Mammary epithelial cell (primary cell): Measurements from ENCODE around the gene ATP6V0E1.

Experiments used
- EZH2 ChIP-seq: IDR thresholded peaks from 2 replicates; pipeline ENCODE4 v1.6.1; 2012; ENCODE audit warnings: low read length, inconsistent platforms, borderline replicate concordance
- TF ChIP-seq, protein P1 (sequence below), 2 donors: IDR thresholded peaks in 1 of 2; conservative IDR thresholded peaks in 1 of 2; 2 replicates each; pipeline ENCODE4 v1.5.1; 2011 to 2012; ENCODE audit warnings: inconsistent platforms in 2 of 2, low read length in 2 of 2, mild to moderate bottlenecking in 2 of 2, control low read depth in 1 of 2, low read depth in 1 of 2; ENCODE audit not compliant: insufficient read depth in 1 of 2; ENCODE audit errors: extremely low read depth in 1 of 2

DNA sequence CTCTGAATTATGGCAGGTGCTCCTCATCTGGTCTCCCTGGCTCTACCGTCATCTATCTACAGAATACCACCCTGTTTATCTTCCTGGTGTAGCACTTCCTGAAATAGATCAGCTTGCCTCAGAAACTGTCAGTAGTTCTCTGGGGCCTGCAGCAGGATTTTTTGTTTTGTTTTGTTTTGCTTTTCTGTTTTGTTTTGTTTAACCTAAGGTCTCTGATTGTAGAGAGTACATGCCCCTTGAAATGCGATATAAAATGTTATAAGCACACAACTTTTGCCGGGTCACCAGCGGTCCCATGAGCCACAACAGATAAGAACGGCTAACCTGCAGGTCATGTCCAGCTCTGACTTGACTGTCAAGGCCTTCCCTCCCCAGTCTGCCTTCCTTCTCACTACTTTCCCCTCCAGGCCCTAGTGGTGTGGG lies 45.9 kb downstream of the ATP6V0E1 start:
- TF ChIP-seq, protein P1, sequence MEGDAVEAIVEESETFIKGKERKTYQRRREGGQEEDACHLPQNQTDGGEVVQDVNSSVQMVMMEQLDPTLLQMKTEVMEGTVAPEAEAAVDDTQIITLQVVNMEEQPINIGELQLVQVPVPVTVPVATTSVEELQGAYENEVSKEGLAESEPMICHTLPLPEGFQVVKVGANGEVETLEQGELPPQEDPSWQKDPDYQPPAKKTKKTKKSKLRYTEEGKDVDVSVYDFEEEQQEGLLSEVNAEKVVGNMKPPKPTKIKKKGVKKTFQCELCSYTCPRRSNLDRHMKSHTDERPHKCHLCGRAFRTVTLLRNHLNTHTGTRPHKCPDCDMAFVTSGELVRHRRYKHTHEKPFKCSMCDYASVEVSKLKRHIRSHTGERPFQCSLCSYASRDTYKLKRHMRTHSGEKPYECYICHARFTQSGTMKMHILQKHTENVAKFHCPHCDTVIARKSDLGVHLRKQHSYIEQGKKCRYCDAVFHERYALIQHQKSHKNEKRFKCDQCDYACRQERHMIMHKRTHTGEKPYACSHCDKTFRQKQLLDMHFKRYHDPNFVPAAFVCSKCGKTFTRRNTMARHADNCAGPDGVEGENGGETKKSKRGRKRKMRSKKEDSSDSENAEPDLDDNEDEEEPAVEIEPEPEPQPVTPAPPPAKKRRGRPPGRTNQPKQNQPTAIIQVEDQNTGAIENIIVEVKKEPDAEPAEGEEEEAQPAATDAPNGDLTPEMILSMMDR (conservative IDR thresholded peaks at IDR 0.05 in 1 of 2, IDR thresholded peaks at IDR 0.05 in 1 of 2; ENCODE audit: extremely low read depth in 1 of 2, insufficient read depth in 1 of 2, low read depth in 1 of 2, low read length in 2 of 2), result no peak
- TF ChIP-seq EZH2, result no peak
